Measurements from ENCODE around the gene SAMD4A. TPM values are rescaled to one million over a fixed set of nuclear protein-coding genes. Genes with fewer than 3 reads are reported as not detected.
A peak's percentile ranks its signal among the peaks of the same experiment; 100 is the strongest.

Gene SAMD4A
- total and polyA plus RNA-seq, 2 of the 4 experiments (the other 2 are of a cell fraction): 22.9 to 38.2 TPM

GRCh38 chr14:54577977-54578376, 11.0 kb downstream of the SAMD4A start:
- no peaks in the 10 kb centered on the region for H3K27me3 ChIP-seq (ENCODE audit: control insufficient read depth, insufficient read depth, low read length)
- intact Hi-C loops (cut with micrococcal nuclease): loop anchor here (2.0 kb wide), 1 partner anchor 13 kb away; no protein-coding TSS in a partner anchor
- H2AK9ac ChIP-seq (replicated peaks; ENCODE audit: low read depth, low read length, poor library complexity): peak overlapping the region; percentile 48
- no TSS peak for BruUV-seq (replicated peaks)
- ChIA-PET POLR2A (ENCODE audit: unreplicated experiment) (interaction anchor here (1.1 kb wide), 1 partner anchor 13 kb away, joined by 4 read pairs; no protein-coding TSS in a partner anchor), CTCF (interaction anchor here (0.7 kb wide), 1 partner anchor 195 kb away, joined by 4 read pairs; no protein-coding TSS in a partner anchor)
- no peak overlapping the region for H4K8ac ChIP-seq (ENCODE audit: low read depth in 2 of 2, low read length in 2 of 2)
- no peak overlapping the region for H3K56ac ChIP-seq (ENCODE audit: extremely low read depth, insufficient read depth, low read length)
- H3K14ac ChIP-seq (replicated peaks; ENCODE audit: low read depth, low read length): 0 out of 2 replicates have a peak overlapping the region, but pooled peaks have one; percentile 20
- H3K4ac ChIP-seq (ENCODE audit: low read depth, low read length): no peak overlapping the region
- H3K79me1 ChIP-seq (ENCODE audit: low read depth in 1 of 2, low read length in 2 of 2): peaks cover 39 to 88% of the 10 kb centered on the region in 2 experiments
- no peaks in the 10 kb centered on the region for H3K9me3 ChIP-seq (ENCODE audit: control insufficient read depth, insufficient read depth, low read length)
- H4K20me1 ChIP-seq (ENCODE audit: insufficient read depth, low read length): peaks cover 88% of the 10 kb centered on the region
- H3K23ac ChIP-seq (ENCODE audit: low read depth, low read length): peak overlapping the region; percentile 22; the same call in 1 of the 2 replicates
- TF ChIP-seq RFX5 (IDR thresholded peaks at IDR 0.05; ENCODE audit: low read depth, low read length) (no peak), MAZ (IDR thresholded peaks at IDR 0.05; ENCODE audit: borderline replicate concordance, low read depth, low read length) (no peak), MAFK (IDR thresholded peaks at IDR 0.05; ENCODE audit: low read depth, low read length) (no peak), RAD21 (IDR thresholded peaks at IDR 0.05; ENCODE audit: low read length) (no peak), MXI1 (IDR thresholded peaks at IDR 0.05; ENCODE audit: borderline replicate concordance, low read depth, low read length) (no peak), CTCF (conservative IDR thresholded peaks at IDR 0.05; ENCODE audit: low read depth, low read length) (no peak), POLR2A (IDR thresholded peaks at IDR 0.05; ENCODE audit: low read depth, low read length) (no peak; the same call in 1 of the 2 replicates), FOS (IDR thresholded peaks at IDR 0.05; ENCODE audit: low read depth, low read length) (no peak), CHD1 (IDR thresholded peaks at IDR 0.05; ENCODE audit: low read depth, low read length) (no peak), BHLHE40 (IDR thresholded peaks at IDR 0.05; ENCODE audit: low read depth, low read length) (no peak), USF2 (IDR thresholded peaks at IDR 0.05; ENCODE audit: low read depth, low read length) (no peak), RCOR1 (IDR thresholded peaks at IDR 0.05; ENCODE audit: insufficient replicate concordance, low read length) (no peak), NFE2L2 (IDR thresholded peaks at IDR 0.05; ENCODE audit: low read depth, low read length) (no peak), ELK1 (IDR thresholded peaks at IDR 0.05; ENCODE audit: borderline replicate concordance, low read depth, low read length) (no peak), CEBPB (IDR thresholded peaks at IDR 0.05; ENCODE audit: low read depth, low read length) (no peak), SMC3 (IDR thresholded peaks at IDR 0.05; ENCODE audit: low read depth, low read length) (no peak)
- ATAC-seq (ENCODE audit: low read depth): peak; percentile 48
- peak; percentile 78 for DNase-seq
- dilution Hi-C loops (cut with HindIII; ENCODE audit: low sequenced_read_pairs, unreplicated experiment): no loop called here
- H3K4me1 ChIP-seq (ENCODE audit: control insufficient read depth, insufficient read depth, low read length): peaks cover 38% of the 10 kb centered on the region
- in situ Hi-C loops (cut with MboI; ENCODE audit: low sequenced_read_pairs): no loop called here
- H3K36me3 ChIP-seq (ENCODE audit: control insufficient read depth, insufficient read depth, low read length): peaks cover 12% of the 10 kb centered on the region
- H2BK120ac ChIP-seq (ENCODE audit: low read depth, low read length): no peak overlapping the region
- H2BK20ac ChIP-seq (ENCODE audit: low read depth, low read length): no peak overlapping the region
- peak overlapping the region; percentile 43; the same call in 1 of the 2 replicates for H2AK5ac ChIP-seq (ENCODE audit: low read depth, low read length)
- no peak overlapping the region for H3K18ac ChIP-seq (ENCODE audit: low read depth, low read length)
- peaks cover 39% of the 10 kb centered on the region for H3K9me1 ChIP-seq (ENCODE audit: insufficient read depth, low read length)
- H4K5ac ChIP-seq (ENCODE audit: low read depth, low read length): no peak overlapping the region
- H3K4me3 ChIP-seq (ENCODE audit: insufficient read depth, low read depth, low read length): no peak overlapping the region
- H3K4me2 ChIP-seq (ENCODE audit: low read depth, low read length): no peak overlapping the region; the same call in 1 of the 2 replicates
- H2BK15ac ChIP-seq (ENCODE audit: low read depth, low read length): no peak overlapping the region
- no peak overlapping the region for H4K91ac ChIP-seq (ENCODE audit: insufficient read depth, low read depth, low read length)
- no peak overlapping the region for H2AFZ ChIP-seq (replicated peaks; ENCODE audit: low read length, poor library complexity)
- H3K9ac ChIP-seq (ENCODE audit: low read depth, low read length): no peak overlapping the region
- peak overlapping the region; percentile 14 for H2BK5ac ChIP-seq (ENCODE audit: low read depth, low read length, poor library complexity, severe bottlenecking)
- no CpG with 5 or more reads among the region's 3 CpGs for WGBS, 2 experiments (ENCODE audit: extremely low coverage in 2 of 2, insufficient read length in 1 of 2)
- H3K27ac ChIP-seq (ENCODE audit: insufficient read depth, low read length): peak overlapping the region; percentile 4; the same call in 1 of the 2 replicates
